ENCODE measurements around the gene PNLIP.

PNLIP gene

GRCh38 chr10:116615199-116615776 lies 69.6 kb downstream of the PNLIP start:
- DNase-seq (ENCODE audit: low read depth in 2 of 2), result no peak
